HG03520 (cell line): ENCODE data around the gene DSG1.
"Not testable (repeated sequence)": the region's sequence is repeated elsewhere in the genome, so short reads cannot be mapped to it uniquely, and the experiment has no call there.

Experiments used
- ATAC-seq: cut with Tn5 transposase; IDR thresholded peaks from one replicate; pipeline ENCODE4 v1.9.1; 2021; ENCODE audit warnings: mild to moderate bottlenecking, moderate library complexity; ENCODE audit not compliant: unreplicated experiment

Gene DSG1

GRCh38 chr18:31317860-31318259 lies at the start of gene DSG1:
Gene DSG1 (plus strand): TSS chr18:31318160. CDS start chr18:31318301, 141 bp downstream.
- ATAC-seq: no peak

- no peak for ATAC-seq
Observed at GRCh38 chr18:31268985-31269406, 49.0 kb upstream of the DSG1 start.

- ATAC-seq: no peak
Observed at GRCh38 chr18:31269566-31269965, 48.4 kb upstream of the DSG1 start.

GRCh38 chr18:31270578-31270977 lies 47.4 kb upstream of the DSG1 start:
- no peak for ATAC-seq

GRCh38 chr18:31273812-31274527 lies 44.0 kb upstream of the DSG1 start:
- no peak for ATAC-seq

- no peak for ATAC-seq
Observed at GRCh38 chr18:31274931-31275330, 43.0 kb upstream of the DSG1 start.

GRCh38 chr18:31275722-31276463 lies 42.1 kb upstream of the DSG1 start:
- no peak for ATAC-seq

- no peak for ATAC-seq
Observed at GRCh38 chr18:31278609-31279071, 39.3 kb upstream of the DSG1 start.

GRCh38 chr18:31280502-31280901 lies 37.5 kb upstream of the DSG1 start:
- no peak for ATAC-seq

GRCh38 chr18:31281437-31281836 lies 36.5 kb upstream of the DSG1 start:
- ATAC-seq: no peak

GRCh38 chr18:31289446-31289845 lies 28.5 kb upstream of the DSG1 start:
- not testable (repeated sequence) for ATAC-seq

GRCh38 chr18:31291688-31292087 lies 26.3 kb upstream of the DSG1 start:
- ATAC-seq: no peak

- no peak for ATAC-seq
Observed at GRCh38 chr18:31294199-31294747, 23.7 kb upstream of the DSG1 start.

GRCh38 chr18:31297248-31297647 lies 20.7 kb upstream of the DSG1 start:
- ATAC-seq: no peak

- ATAC-seq: no peak
Observed at GRCh38 chr18:31301201-31301655, 16.7 kb upstream of the DSG1 start.

- ATAC-seq: no peak
Observed at GRCh38 chr18:31302991-31303390, 15.0 kb upstream of the DSG1 start.

GRCh38 chr18:31303771-31304170 lies 14.2 kb upstream of the DSG1 start:
- no peak for ATAC-seq

- ATAC-seq: no peak
Observed at GRCh38 chr18:31309115-31309514, 8.8 kb upstream of the DSG1 start.

- no peak for ATAC-seq
Observed at GRCh38 chr18:31316974-31317373, 986 bp upstream of the DSG1 start.

GRCh38 chr18:31321719-31322118 lies 3.8 kb downstream of the DSG1 start:
- ATAC-seq: no peak

GRCh38 chr18:31325051-31325450 lies 7.1 kb downstream of the DSG1 start:
- ATAC-seq: no peak
